DND-41 (cell line): ENCODE results near the gene FGF14.

Source experiments
- EZH2 ChIP-seq: IDR thresholded peaks from 3 replicates; pipeline ENCODE4 v1.6.1; 2012; ENCODE audit warnings: borderline replicate concordance, low read depth, mild to moderate bottlenecking, moderate library complexity, low read length, inconsistent platforms; ENCODE audit not compliant: severe bottlenecking
- TF ChIP-seq, protein P1 (sequence below): IDR thresholded peaks from 2 replicates; pipeline ENCODE4 v1.5.1; 2012; ENCODE audit warnings: borderline replicate concordance, low read length, moderate library complexity, mild to moderate bottlenecking; ENCODE audit not compliant: poor library complexity, severe bottlenecking; ENCODE audit errors: extremely low read depth

DNA sequence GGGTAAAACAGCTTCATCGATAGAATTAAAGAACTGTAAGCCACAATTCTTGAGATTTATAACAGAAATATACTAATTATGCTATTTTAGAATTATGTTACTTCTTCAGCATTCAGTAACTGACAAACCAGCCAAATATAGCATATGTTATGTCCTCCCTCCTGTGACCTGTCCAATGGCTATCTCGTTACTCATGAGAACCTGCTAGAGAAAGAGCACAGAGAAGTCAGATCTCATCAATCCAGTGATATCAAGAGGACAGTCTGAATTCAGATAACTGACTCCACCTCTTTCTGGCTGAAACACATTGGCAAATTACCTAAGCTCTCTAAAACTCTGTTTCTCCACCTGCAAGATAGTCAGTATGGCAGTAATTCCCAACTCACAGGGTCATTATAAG lies 170.4 kb downstream of the FGF14 start:
- TF ChIP-seq, protein P1, sequence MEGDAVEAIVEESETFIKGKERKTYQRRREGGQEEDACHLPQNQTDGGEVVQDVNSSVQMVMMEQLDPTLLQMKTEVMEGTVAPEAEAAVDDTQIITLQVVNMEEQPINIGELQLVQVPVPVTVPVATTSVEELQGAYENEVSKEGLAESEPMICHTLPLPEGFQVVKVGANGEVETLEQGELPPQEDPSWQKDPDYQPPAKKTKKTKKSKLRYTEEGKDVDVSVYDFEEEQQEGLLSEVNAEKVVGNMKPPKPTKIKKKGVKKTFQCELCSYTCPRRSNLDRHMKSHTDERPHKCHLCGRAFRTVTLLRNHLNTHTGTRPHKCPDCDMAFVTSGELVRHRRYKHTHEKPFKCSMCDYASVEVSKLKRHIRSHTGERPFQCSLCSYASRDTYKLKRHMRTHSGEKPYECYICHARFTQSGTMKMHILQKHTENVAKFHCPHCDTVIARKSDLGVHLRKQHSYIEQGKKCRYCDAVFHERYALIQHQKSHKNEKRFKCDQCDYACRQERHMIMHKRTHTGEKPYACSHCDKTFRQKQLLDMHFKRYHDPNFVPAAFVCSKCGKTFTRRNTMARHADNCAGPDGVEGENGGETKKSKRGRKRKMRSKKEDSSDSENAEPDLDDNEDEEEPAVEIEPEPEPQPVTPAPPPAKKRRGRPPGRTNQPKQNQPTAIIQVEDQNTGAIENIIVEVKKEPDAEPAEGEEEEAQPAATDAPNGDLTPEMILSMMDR = no peak
- no peak for TF ChIP-seq EZH2
